WTC11 (cell line): Measurements from ENCODE around the gene COL1A1.

Experiments
- ZNF121 ChIP-seq: sonication (generic); formaldehyde crosslinking; IDR thresholded peaks from 2 replicates; pipeline ENCODE4 v1.8.0; 2023; ENCODE audit warnings: missing genetic modification reagents
- TF ChIP-seq, protein P1 (sequence below): sonication (generic); formaldehyde crosslinking; IDR thresholded peaks from 2 replicates; pipeline ENCODE4 v1.8.0; 2022; ENCODE audit warnings: mild to moderate bottlenecking, missing genetic modification reagents
- TF ChIP-seq, protein P2 (sequence below): fragments of 200-600 bp; IDR thresholded peaks from 2 replicates; pipeline ENCODE4 v1.8.0; 2022; ENCODE audit warnings: antibody characterized with exemption
- TF ChIP-seq, protein P3 (sequence below): sonication (generic); formaldehyde crosslinking; IDR thresholded peaks from 2 replicates; pipeline ENCODE4 v1.8.1; 2022; ENCODE audit warnings: low read depth, missing genetic modification reagents, borderline replicate concordance

DNA sequence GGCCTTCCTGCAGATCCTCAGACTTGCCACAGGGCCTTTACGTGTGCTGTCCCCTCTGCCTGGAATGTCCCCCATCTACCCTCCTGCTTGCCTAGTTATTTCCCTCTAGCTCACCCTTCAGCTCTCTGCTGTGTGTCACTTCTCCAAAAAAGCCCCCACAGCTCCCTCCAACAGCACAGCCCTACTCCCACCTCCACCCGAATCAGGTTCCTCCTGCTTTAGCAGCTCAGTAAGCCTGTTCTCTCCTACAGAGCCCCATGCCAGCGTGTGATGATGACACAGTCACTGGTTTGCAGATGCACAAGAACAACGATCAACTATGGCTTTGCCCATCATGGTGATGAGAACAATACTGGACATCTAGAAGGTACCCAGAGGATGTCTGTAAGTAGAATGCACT is 64.4 kb downstream of the COL1A1 start:
- TF ChIP-seq ZNF121 (CRISPR knock-in tag), result no peak
- TF ChIP-seq, protein P1, sequence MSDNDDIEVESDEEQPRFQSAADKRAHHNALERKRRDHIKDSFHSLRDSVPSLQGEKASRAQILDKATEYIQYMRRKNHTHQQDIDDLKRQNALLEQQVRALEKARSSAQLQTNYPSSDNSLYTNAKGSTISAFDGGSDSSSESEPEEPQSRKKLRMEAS (CRISPR knock-in tag), result no peak
- TF ChIP-seq, protein P2, sequence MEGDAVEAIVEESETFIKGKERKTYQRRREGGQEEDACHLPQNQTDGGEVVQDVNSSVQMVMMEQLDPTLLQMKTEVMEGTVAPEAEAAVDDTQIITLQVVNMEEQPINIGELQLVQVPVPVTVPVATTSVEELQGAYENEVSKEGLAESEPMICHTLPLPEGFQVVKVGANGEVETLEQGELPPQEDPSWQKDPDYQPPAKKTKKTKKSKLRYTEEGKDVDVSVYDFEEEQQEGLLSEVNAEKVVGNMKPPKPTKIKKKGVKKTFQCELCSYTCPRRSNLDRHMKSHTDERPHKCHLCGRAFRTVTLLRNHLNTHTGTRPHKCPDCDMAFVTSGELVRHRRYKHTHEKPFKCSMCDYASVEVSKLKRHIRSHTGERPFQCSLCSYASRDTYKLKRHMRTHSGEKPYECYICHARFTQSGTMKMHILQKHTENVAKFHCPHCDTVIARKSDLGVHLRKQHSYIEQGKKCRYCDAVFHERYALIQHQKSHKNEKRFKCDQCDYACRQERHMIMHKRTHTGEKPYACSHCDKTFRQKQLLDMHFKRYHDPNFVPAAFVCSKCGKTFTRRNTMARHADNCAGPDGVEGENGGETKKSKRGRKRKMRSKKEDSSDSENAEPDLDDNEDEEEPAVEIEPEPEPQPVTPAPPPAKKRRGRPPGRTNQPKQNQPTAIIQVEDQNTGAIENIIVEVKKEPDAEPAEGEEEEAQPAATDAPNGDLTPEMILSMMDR, result no peak
- TF ChIP-seq, protein P3, sequence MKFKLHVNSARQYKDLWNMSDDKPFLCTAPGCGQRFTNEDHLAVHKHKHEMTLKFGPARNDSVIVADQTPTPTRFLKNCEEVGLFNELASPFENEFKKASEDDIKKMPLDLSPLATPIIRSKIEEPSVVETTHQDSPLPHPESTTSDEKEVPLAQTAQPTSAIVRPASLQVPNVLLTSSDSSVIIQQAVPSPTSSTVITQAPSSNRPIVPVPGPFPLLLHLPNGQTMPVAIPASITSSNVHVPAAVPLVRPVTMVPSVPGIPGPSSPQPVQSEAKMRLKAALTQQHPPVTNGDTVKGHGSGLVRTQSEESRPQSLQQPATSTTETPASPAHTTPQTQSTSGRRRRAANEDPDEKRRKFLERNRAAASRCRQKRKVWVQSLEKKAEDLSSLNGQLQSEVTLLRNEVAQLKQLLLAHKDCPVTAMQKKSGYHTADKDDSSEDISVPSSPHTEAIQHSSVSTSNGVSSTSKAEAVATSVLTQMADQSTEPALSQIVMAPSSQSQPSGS (CRISPR knock-in tag), result no peak
